ENCODE measurements around the gene SRA1. TPM values are rescaled to one million over a fixed set of nuclear protein-coding genes. Genes with fewer than 3 reads are reported as not detected.

SRA1 gene
- total and polyA plus RNA-seq, 2 of the 13 experiments (the other 11 are each of a cell fraction or from before 2014, with no cell fraction given), result 14.2 to 32.8 TPM

- no TSS peak for BruUV-seq (replicated peaks)
- Histone ChIP-seq H3K9ac (ENCODE audit: insufficient read depth, low read depth, low read length) (no peak overlapping the region), H3K36me3 (replicated peaks in 1 of 2; ENCODE audit: control insufficient read depth in 1 of 2, insufficient read depth in 2 of 2, low read length in 2 of 2) (peaks cover 12 to 48% of the 10 kb centered on the region in 2 experiments), H3K27ac (ENCODE audit: extremely low read length, insufficient read depth, low read length) (no peak overlapping the region), H2AFZ (ENCODE audit: low read length) (no peak overlapping the region), H3K4me1 (ENCODE audit: insufficient read depth, low read length) (peaks cover 28% of the 10 kb centered on the region), H4K20me1 (ENCODE audit: insufficient read depth, low read length) (no peaks in the 10 kb centered on the region; the same call in none of the 2 replicates), H3K9me3 (ENCODE audit: low read length) (no peaks in the 10 kb centered on the region), H3K79me2 (ENCODE audit: insufficient read depth, low read length) (peaks cover 7% of the 10 kb centered on the region), H3K4me3 (replicated peaks in 1 of 3; ENCODE audit: insufficient read depth in 1 of 3, low read depth in 2 of 3, low read length in 3 of 3) (no peak overlapping the region), H3K4me2 (ENCODE audit: low read depth, low read length) (no peak overlapping the region), H3K27me3 (ENCODE audit: control insufficient read depth in 1 of 2, insufficient read depth in 2 of 2, low read length in 2 of 2) (no peaks in the 10 kb centered on the region)
- ChIA-PET POLR2A (interaction anchor here (1.6 to 4.5 kb wide), 4 partner anchors 9 to 170 kb away, joined by 6 to 70 read pairs (median 30); partner anchors contain the start of genes IK, NDUFA2, SRA1 and TMCO6), CTCF (ENCODE audit: low intra/inter-chr PET ratio, low total read pairs) (no interaction called here)
- TF ChIP-seq THYN1 (CRISPR knock-in tag; IDR thresholded peaks at IDR 0.05; ENCODE audit: borderline replicate concordance, low read depth) (no peak), ARNT2 (CRISPR knock-in tag; IDR thresholded peaks at IDR 0.05; ENCODE audit: low read depth) (no peak), GLMP (CRISPR knock-in tag; IDR thresholded peaks at IDR 0.05; ENCODE audit: borderline replicate concordance) (no peak), CBFB (CRISPR knock-in tag; IDR thresholded peaks at IDR 0.05) (no peak), REL (CRISPR knock-in tag; conservative IDR thresholded peaks at IDR 0.05) (no peak), ZNF335 (CRISPR knock-in tag; IDR thresholded peaks at IDR 0.05) (no peak), MYNN (CRISPR knock-in tag; IDR thresholded peaks at IDR 0.05; ENCODE audit: low read depth) (no peak)
- no peak for DNase-seq (ENCODE audit: low spot score)
- WGBS (ENCODE audit: low lambda C conversion rate), result 95% methylated on average over 7 of the region's 7 CpGs
- in situ Hi-C loops (cut with HindIII; ENCODE audit: extremely low pct_ligation_motif_present, low pct_unique_long_range_greater_than_20kb) (no loop called here), intact Hi-C loops (cut with micrococcal nuclease; ENCODE audit: unreplicated experiment) (loop anchor here (5.0 kb wide), 1 partner anchor 179 kb away; no protein-coding TSS in a partner anchor)
- no peak for FAIRE-seq
- ATAC-seq, result no peak
Measured at GRCh38 chr5:140548791-140549190, 8.5 kb downstream of the SRA1 start.

DNA sequence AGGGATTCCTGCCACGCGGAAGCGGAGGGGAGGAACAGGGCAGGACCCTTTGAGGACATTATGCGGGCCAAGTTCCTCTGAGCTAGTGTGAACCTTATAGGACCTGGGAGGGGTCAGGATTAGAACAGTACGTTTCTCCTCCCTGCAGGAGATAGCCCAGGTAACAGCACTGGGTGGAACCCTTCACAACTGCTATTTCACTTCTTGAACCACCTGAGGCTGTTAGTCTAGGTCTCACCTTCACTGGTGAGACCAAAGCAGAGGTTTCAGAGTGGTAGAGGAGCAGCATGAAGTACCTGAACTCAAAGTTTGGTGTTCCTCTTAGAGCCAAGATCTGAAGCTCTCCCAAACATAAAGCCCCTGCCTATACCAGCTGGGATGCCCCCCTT, 9.0 kb downstream of the SRA1 start:
- CTCF ChIA-PET (ENCODE audit: low intra/inter-chr PET ratio, low total read pairs), result no interaction called here

More for the DNA sequence above, 9.0 kb downstream of the SRA1 start:
- Histone ChIP-seq H3K4me2 (ENCODE audit: low read depth, low read length) (no peak overlapping the region), H3K27me3 (ENCODE audit: control insufficient read depth in 1 of 2, insufficient read depth in 2 of 2, low read length in 2 of 2) (no peaks in the 10 kb centered on the region), H3K4me1 (ENCODE audit: insufficient read depth, low read length) (peaks cover 27% of the 10 kb centered on the region), H3K36me3 (replicated peaks in 1 of 2; ENCODE audit: control insufficient read depth in 1 of 2, insufficient read depth in 2 of 2, low read length in 2 of 2) (peaks cover 12 to 48% of the 10 kb centered on the region in 2 experiments), H4K20me1 (ENCODE audit: insufficient read depth, low read length) (no peaks in the 10 kb centered on the region; the same call in none of the 2 replicates), H3K27ac (ENCODE audit: extremely low read length, insufficient read depth, low read length) (peak overlapping the region; percentile 86), H3K9me3 (ENCODE audit: low read length) (no peaks in the 10 kb centered on the region), H3K79me2 (ENCODE audit: insufficient read depth, low read length) (peaks cover 2% of the 10 kb centered on the region), H3K4me3 (replicated peaks in 1 of 3; ENCODE audit: insufficient read depth in 1 of 3, low read depth in 2 of 3, low read length in 3 of 3) (no peak overlapping the region), H3K9ac (ENCODE audit: insufficient read depth, low read depth, low read length) (no peak overlapping the region), H2AFZ (ENCODE audit: low read length) (no peak overlapping the region)
- in situ Hi-C loops (cut with HindIII; ENCODE audit: extremely low pct_ligation_motif_present, low pct_unique_long_range_greater_than_20kb), result no loop called here
- intact Hi-C loops (cut with micrococcal nuclease; ENCODE audit: unreplicated experiment), result loop anchor here (5.0 kb wide), 1 partner anchor 179 kb away; no protein-coding TSS in a partner anchor
- FAIRE-seq, result no peak
- POLR2A ChIA-PET, result interaction anchor here (1.5 to 4.5 kb wide), 5 partner anchors 10 to 163 kb away, joined by 5 to 70 read pairs (median 25); partner anchors contain the start of genes IK, NDUFA2, SRA1 and TMCO6
- no TSS peak for BruUV-seq (replicated peaks)
- WGBS (ENCODE audit: low lambda C conversion rate), result 94% methylated on average over 5 of the region's 5 CpGs
- DNase-seq (ENCODE audit: low spot score), result no peak
- ATAC-seq, result no peak
- TF ChIP-seq, protein P1, sequence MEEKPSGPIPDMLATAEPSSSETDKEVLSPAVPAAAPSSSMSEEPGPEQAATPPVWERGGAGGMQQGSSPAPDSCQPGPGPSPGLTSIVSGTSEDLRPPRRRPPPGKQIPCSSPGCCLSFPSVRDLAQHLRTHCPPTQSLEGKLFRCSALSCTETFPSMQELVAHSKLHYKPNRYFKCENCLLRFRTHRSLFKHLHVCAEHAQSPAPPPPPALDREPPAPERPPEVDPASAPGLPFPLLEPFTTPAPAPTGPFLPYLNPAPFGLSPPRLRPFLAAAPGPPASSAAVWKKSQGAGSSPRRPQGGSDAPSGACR (CRISPR knock-in tag; IDR thresholded peaks at IDR 0.05), result 0 out of 2 replicates have a peak, but pooled peaks have one; percentile 0
- no peak for TF ChIP-seq IRX3 (CRISPR knock-in tag; IDR thresholded peaks at IDR 0.05; ENCODE audit: borderline replicate concordance, low read depth)

Measured in HepG2 (cell line).